HL-60 (cell line): ENCODE measurements around the gene EIF1.

Experiments used
- DNase-seq, 2 experiments: peaks; one replicate each; pipeline ENCODE4 v3.0.0-alpha.2; 2010 to 2020; ENCODE audit warnings: low read depth in 1 of 2, low spot score in 1 of 2
- H3K27ac ChIP-seq: fragments of 250-450 bp; sonication (Bioruptor Pico); replicated peaks from 2 replicates; pipeline ENCODE4 v1.5.1; 2020; ENCODE audit warnings: mild to moderate bottlenecking, moderate library complexity
- H3K27me3 ChIP-seq: fragments of 250-450 bp; sonication (Bioruptor Pico); 2 replicates; pipeline ENCODE4 v1.5.1; 2021; ENCODE audit warnings: mild to moderate bottlenecking, moderate library complexity; ENCODE audit not compliant: insufficient read depth, poor library complexity, severe bottlenecking
- H3K4me3 ChIP-seq: replicated peaks from 2 replicates; pipeline ENCODE4 v1.5.1; 2011; ENCODE audit warnings: mild to moderate bottlenecking, control low read depth, low read length; ENCODE audit not compliant: insufficient read depth
- GABPA ChIP-seq: IDR thresholded peaks from 2 replicates; pipeline ENCODE4 v1.6.1; 2012; ENCODE audit warnings: low read depth
- POLR2AphosphoS5 ChIP-seq: IDR thresholded peaks from 2 replicates; pipeline ENCODE4 v1.6.1; 2012; ENCODE audit warnings: low read depth
- SPI1 ChIP-seq: IDR thresholded peaks from 2 replicates; pipeline ENCODE4 v1.6.1; 2012; ENCODE audit warnings: low read depth, mild to moderate bottlenecking, borderline replicate concordance
- TF ChIP-seq, protein P1 (sequence below): IDR thresholded peaks from one replicate; pipeline ENCODE4 v1.5.1; 2011; ENCODE audit warnings: low read length, control low read depth, inconsistent platforms; ENCODE audit not compliant: insufficient read depth
- TF ChIP-seq, protein P2 (sequence below): IDR thresholded peaks from 2 replicates; pipeline ENCODE4 v1.6.1; 2012; ENCODE audit warnings: low read depth; ENCODE audit not compliant: insufficient replicate concordance

The EIF1 gene

DNA sequence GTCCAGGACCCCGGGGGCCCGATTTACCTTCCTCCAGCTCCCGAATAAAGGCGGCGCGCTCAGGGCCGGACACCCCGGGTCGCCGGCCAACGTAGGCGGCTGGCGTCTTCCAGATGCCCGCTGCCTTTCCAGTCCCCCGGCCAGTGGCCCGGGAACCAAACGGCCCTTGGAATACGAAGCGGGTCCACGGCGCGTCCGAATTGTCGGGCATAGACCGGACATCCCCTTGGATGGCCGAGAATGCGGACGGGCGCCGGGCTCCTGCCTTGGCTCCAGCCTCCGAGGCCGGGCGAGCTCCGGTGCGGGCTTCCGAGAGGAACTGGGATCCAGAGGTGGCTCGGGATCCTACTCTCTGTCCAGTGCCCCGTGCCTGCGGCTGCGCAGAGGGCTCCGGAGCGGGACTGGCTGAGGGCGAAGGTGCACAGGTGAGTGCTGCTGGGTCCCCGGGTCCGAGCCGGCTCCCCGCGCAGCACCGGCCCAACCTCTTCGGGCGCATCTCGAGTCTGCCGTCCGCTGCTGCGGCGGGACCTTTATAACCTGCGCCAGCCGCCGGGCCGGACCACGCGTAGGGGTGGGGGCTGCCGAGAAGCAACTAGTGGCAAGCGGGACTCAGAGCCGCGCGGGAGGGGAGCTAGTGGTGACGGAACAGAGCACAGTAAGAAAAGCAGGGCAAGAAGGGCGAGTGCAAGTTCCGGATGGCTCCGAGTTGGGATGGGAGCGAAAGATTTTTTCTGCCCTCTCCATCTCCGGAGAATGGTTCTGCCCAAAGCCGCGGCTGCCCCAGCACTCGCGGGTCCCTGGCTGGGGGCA lies 45.7 kb downstream of the EIF1 start, which contains the start of gene HAP1:
Gene HAP1, minus strand, starts transcription at position 505 of the 810 bp plus-strand sequence. Its CDS starts 9 bp downstream, at position 496.
- TF ChIP-seq, protein P1, sequence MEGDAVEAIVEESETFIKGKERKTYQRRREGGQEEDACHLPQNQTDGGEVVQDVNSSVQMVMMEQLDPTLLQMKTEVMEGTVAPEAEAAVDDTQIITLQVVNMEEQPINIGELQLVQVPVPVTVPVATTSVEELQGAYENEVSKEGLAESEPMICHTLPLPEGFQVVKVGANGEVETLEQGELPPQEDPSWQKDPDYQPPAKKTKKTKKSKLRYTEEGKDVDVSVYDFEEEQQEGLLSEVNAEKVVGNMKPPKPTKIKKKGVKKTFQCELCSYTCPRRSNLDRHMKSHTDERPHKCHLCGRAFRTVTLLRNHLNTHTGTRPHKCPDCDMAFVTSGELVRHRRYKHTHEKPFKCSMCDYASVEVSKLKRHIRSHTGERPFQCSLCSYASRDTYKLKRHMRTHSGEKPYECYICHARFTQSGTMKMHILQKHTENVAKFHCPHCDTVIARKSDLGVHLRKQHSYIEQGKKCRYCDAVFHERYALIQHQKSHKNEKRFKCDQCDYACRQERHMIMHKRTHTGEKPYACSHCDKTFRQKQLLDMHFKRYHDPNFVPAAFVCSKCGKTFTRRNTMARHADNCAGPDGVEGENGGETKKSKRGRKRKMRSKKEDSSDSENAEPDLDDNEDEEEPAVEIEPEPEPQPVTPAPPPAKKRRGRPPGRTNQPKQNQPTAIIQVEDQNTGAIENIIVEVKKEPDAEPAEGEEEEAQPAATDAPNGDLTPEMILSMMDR = no peak
- TF ChIP-seq, protein P2, sequence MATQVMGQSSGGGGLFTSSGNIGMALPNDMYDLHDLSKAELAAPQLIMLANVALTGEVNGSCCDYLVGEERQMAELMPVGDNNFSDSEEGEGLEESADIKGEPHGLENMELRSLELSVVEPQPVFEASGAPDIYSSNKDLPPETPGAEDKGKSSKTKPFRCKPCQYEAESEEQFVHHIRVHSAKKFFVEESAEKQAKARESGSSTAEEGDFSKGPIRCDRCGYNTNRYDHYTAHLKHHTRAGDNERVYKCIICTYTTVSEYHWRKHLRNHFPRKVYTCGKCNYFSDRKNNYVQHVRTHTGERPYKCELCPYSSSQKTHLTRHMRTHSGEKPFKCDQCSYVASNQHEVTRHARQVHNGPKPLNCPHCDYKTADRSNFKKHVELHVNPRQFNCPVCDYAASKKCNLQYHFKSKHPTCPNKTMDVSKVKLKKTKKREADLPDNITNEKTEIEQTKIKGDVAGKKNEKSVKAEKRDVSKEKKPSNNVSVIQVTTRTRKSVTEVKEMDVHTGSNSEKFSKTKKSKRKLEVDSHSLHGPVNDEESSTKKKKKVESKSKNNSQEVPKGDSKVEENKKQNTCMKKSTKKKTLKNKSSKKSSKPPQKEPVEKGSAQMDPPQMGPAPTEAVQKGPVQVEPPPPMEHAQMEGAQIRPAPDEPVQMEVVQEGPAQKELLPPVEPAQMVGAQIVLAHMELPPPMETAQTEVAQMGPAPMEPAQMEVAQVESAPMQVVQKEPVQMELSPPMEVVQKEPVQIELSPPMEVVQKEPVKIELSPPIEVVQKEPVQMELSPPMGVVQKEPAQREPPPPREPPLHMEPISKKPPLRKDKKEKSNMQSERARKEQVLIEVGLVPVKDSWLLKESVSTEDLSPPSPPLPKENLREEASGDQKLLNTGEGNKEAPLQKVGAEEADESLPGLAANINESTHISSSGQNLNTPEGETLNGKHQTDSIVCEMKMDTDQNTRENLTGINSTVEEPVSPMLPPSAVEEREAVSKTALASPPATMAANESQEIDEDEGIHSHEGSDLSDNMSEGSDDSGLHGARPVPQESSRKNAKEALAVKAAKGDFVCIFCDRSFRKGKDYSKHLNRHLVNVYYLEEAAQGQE = no peak
- TF ChIP-seq POLR2AphosphoS5 (no peak), GABPA (no peak), SPI1 (no peak)
- no peak within 1 kb of the TSS for H3K27ac ChIP-seq
- peaks cover 54% of the 10 kb centered on the region for H3K27me3 ChIP-seq
- DNase-seq = no peak
- H3K4me3 ChIP-seq = no peak within 1 kb of the TSS

DNA sequence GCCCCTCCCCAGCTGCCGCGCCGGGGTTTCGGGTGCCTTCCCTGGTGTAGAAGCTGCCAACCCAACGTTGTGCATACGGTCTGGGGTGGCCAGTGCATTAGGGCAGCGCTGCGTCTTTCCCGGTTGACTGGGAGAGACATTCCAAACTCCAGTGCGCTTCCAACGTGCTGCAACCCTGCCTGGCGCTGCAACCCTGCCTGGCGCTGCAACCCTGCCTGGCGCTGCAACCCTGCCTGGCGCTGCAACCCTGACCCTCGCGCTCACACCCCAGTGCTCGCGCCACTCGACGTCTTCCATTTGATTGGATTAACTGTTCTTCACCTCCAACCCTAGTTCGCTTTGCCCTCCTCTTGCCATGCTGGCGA lies 46.2 kb downstream of the EIF1 start:
- peaks cover 54% of the 10 kb centered on the region for H3K27me3 ChIP-seq
- no peak overlapping the region for H3K4me3 ChIP-seq
- DNase-seq = no peak
- H3K27ac ChIP-seq = no peak overlapping the region
- TF ChIP-seq SPI1 (no peak), POLR2AphosphoS5 (no peak), GABPA (no peak)
- TF ChIP-seq, protein P1 = no peak
- TF ChIP-seq, protein P2 = no peak

DNA sequence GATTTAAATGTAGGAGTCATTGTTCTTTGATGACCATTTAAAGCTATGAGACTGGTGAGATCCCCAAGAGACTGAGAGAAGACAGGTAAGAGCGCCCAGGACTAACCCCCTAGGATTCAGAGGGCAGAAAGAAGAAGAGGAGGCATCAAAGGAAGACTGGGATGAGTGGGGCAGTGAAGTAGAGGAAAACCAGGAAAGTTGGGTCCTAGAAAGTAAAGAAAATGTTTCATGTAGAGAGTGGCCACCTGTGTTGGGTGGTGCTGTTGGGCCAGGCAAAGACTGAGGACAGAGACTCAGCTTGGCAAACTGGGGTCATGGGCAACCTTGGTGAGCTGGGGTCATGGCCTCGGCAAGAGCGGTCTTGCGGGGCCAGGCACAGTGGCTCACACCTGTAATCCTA lies 47.1 kb downstream of the EIF1 start:
- no peak for DNase-seq
- H3K27ac ChIP-seq = no peak overlapping the region
- no peak overlapping the region for H3K4me3 ChIP-seq
- H3K27me3 ChIP-seq = peaks cover 54% of the 10 kb centered on the region
- TF ChIP-seq POLR2AphosphoS5 (no peak), GABPA (no peak), SPI1 (no peak)
- TF ChIP-seq, protein P1 = no peak
- TF ChIP-seq, protein P2 = no peak
